Hypothalamus (tissue), 51 donors: ENCODE results near the gene AADAC.
"Not testable (repeated sequence)": the region's sequence is repeated elsewhere in the genome, so short reads cannot be mapped to it uniquely, and the experiment has no call there.

Source experiments
- DNase-seq, 51 donors: peaks; one replicate each; lab custom pipeline; 2025; lab: John Stamatoyannopoulos, UW

AADAC gene

GRCh38 chr3:151813799-151814198 lies at the start of gene AADAC:
Gene AADAC, plus strand, starts transcription at chr3:151814116. Its CDS starts 47 bp downstream, at chr3:151814163.
- DNase-seq: no peak

GRCh38 chr3:151764699-151765098 lies 49.2 kb upstream of the AADAC start:
- not testable (repeated sequence) for DNase-seq

- no peak for DNase-seq
Measured at GRCh38 chr3:151765685-151766084, 48.2 kb upstream of the AADAC start.

GRCh38 chr3:151766454-151766853 lies 47.5 kb upstream of the AADAC start:
- DNase-seq: no peak

- no peak for DNase-seq
Measured at GRCh38 chr3:151768393-151768930, 45.5 kb upstream of the AADAC start.

GRCh38 chr3:151769175-151769574 lies 44.7 kb upstream of the AADAC start:
- no peak for DNase-seq

- DNase-seq: peak in 1 of 51 donors; percentile 0
Measured at GRCh38 chr3:151770956-151771355, 43.0 kb upstream of the AADAC start.

GRCh38 chr3:151772825-151773480 lies 41.0 kb upstream of the AADAC start:
- DNase-seq: no peak

GRCh38 chr3:151774235-151774634 lies 39.7 kb upstream of the AADAC start:
- no peak for DNase-seq

GRCh38 chr3:151774910-151775309 lies 39.0 kb upstream of the AADAC start:
- DNase-seq: no peak

- DNase-seq: no peak
Measured at GRCh38 chr3:151775314-151776258, 38.3 kb upstream of the AADAC start.

- no peak for DNase-seq
Measured at GRCh38 chr3:151776259-151776740, 37.6 kb upstream of the AADAC start.

GRCh38 chr3:151777880-151778279 lies 36.0 kb upstream of the AADAC start:
- no peak for DNase-seq

GRCh38 chr3:151787626-151788025 lies 26.3 kb upstream of the AADAC start:
- DNase-seq: no peak

- no peak for DNase-seq
Measured at GRCh38 chr3:151788401-151788800, 25.5 kb upstream of the AADAC start.

GRCh38 chr3:151789853-151790463 lies 24.0 kb upstream of the AADAC start:
- no peak for DNase-seq

GRCh38 chr3:151790763-151791162 lies 23.2 kb upstream of the AADAC start:
- not testable (repeated sequence) for DNase-seq

GRCh38 chr3:151792411-151792810 lies 21.5 kb upstream of the AADAC start:
- no peak for DNase-seq

GRCh38 chr3:151793636-151794035 lies 20.3 kb upstream of the AADAC start:
- DNase-seq: no peak

GRCh38 chr3:151794080-151794479 lies 19.8 kb upstream of the AADAC start:
- no peak for DNase-seq

- no peak for DNase-seq
Measured at GRCh38 chr3:151795276-151795675, 18.6 kb upstream of the AADAC start.
